Suprapubic skin (tissue), 4 donors: ENCODE results near the gene DTNB. TPM values are rescaled to one million over a fixed set of nuclear protein-coding genes. Genes with fewer than 3 reads are reported as not detected.

Source experiments
- DNase-seq, 2 donors: peaks; one replicate each; pipeline ENCODE4 v3.0.0-alpha.2; 2019; ENCODE audit warnings: low spot score in 2 of 2
- H3K27ac ChIP-seq: fragments of 200-600 bp; sonication (generic); one replicate; pipeline ENCODE4 v1.5.1; 2019
- H3K27me3 ChIP-seq: fragments of 200-600 bp; sonication (generic); one replicate; pipeline ENCODE4 v1.5.1; 2019
- H3K36me3 ChIP-seq: fragments of 200-600 bp; sonication (generic); one replicate; pipeline ENCODE4 v1.5.1; 2019
- H3K4me1 ChIP-seq: fragments of 200-600 bp; sonication (generic); one replicate; pipeline ENCODE4 v1.5.1; 2019
- H3K4me3 ChIP-seq: fragments of 200-600 bp; sonication (generic); one replicate; pipeline ENCODE4 v1.5.1; 2019; ENCODE audit warnings: mild to moderate bottlenecking
- H3K9me3 ChIP-seq: fragments of 200-600 bp; sonication (generic); one replicate; pipeline ENCODE4 v1.5.1; 2019
- CTCF ChIP-seq, 2 donors: fragments of 200-600 bp in 1 of 2; fragments of 450-650 bp in 1 of 2; sonication (generic) in 1 of 2; IDR thresholded peaks; one replicate each; pipeline ENCODE4 v1.5.1; 2016 to 2019; ENCODE audit warnings: antibody characterized with exemption in 2 of 2, mild to moderate bottlenecking in 1 of 2, moderate library complexity in 1 of 2
- EP300 ChIP-seq: sonication (generic); formaldehyde crosslinking; IDR thresholded peaks from one replicate; pipeline ENCODE4 v1.6.1; 2017; ENCODE audit warnings: antibody characterized with exemption
- POLR2A ChIP-seq, 2 donors: fragments of 450-650 bp; IDR thresholded peaks; one replicate each; pipeline ENCODE4 v1.6.1; 2017; ENCODE audit warnings: antibody characterized with exemption in 2 of 2, mild to moderate bottlenecking in 2 of 2, moderate library complexity in 2 of 2
- POLR2AphosphoS5 ChIP-seq, 3 donors: sonication (generic); formaldehyde crosslinking; IDR thresholded peaks; one replicate each; pipeline ENCODE4 v1.6.1; 2017; ENCODE audit warnings: antibody characterized with exemption in 3 of 3
- WGBS: methylation state at CpG from one replicate; pipeline ENCODE4 v1.1.5; 2018; 5-methylcytosine and 5-hydroxymethylcytosine counted together
- total RNA-seq, 4 donors: library from RNA; depleted of rRNA; stranded (reverse); fragments of >200 nt; gene quantifications; one replicate each; pipeline ENCODE4 v1.1.0, GENCODE V29; 2016

Gene DTNB
- total RNA-seq, 4 donors from 2014 or later, result 11.8 to 40.1 (median 24.1) TPM

GRCh38 chr2:25334482-25334881 lies 338.9 kb downstream of the DTNB start:
- 82% methylated on average over 8 of the region's 8 CpGs for WGBS
- Histone ChIP-seq H3K36me3 (no peaks in the 10 kb centered on the region), H3K4me1 (peaks cover 52% of the 10 kb centered on the region), H3K4me3 (no peak overlapping the region), H3K9me3 (no peaks in the 10 kb centered on the region), H3K27ac (no peak overlapping the region), H3K27me3 (no peaks in the 10 kb centered on the region)
- no peak for DNase-seq
- TF ChIP-seq CTCF (IDR thresholded peaks at IDR 0.05) (no peak), POLR2A (IDR thresholded peaks at IDR 0.05) (no peak), POLR2AphosphoS5 (IDR thresholded peaks at IDR 0.05) (no peak), EP300 (no peak)

GRCh38 chr2:25333981-25334380 lies 339.4 kb downstream of the DTNB start:
- 88% methylated on average over 4 of the region's 4 CpGs for WGBS
- no peak for TF ChIP-seq POLR2A (IDR thresholded peaks at IDR 0.05)
- no peak for TF ChIP-seq EP300
- no peak for TF ChIP-seq POLR2AphosphoS5 (IDR thresholded peaks at IDR 0.05)
- Histone ChIP-seq H3K27ac (no peak overlapping the region), H3K27me3 (no peaks in the 10 kb centered on the region), H3K4me3 (no peak overlapping the region), H3K36me3 (no peaks in the 10 kb centered on the region), H3K9me3 (no peaks in the 10 kb centered on the region), H3K4me1 (peaks cover 48% of the 10 kb centered on the region)
- no peak for DNase-seq

GRCh38 chr2:25332571-25332970 lies 340.8 kb downstream of the DTNB start:
- 47% methylated on average over 5 of the region's 9 CpGs for WGBS
- Histone ChIP-seq H3K9me3 (no peaks in the 10 kb centered on the region), H3K4me1 (peaks cover 41% of the 10 kb centered on the region), H3K27ac (no peak overlapping the region), H3K36me3 (no peaks in the 10 kb centered on the region), H3K4me3 (no peak overlapping the region), H3K27me3 (no peaks in the 10 kb centered on the region)
- DNase-seq, result no peak
- no peak for TF ChIP-seq POLR2AphosphoS5 (IDR thresholded peaks at IDR 0.05)
- TF ChIP-seq CTCF (IDR thresholded peaks at IDR 0.05), result no peak
- no peak for TF ChIP-seq POLR2A (IDR thresholded peaks at IDR 0.05)
- TF ChIP-seq EP300, result no peak

- no peaks in the 10 kb centered on the region for H3K36me3 ChIP-seq
- no peak overlapping the region for H3K4me3 ChIP-seq
- H3K9me3 ChIP-seq, result no peaks in the 10 kb centered on the region
- TF ChIP-seq EP300 (no peak), POLR2AphosphoS5 (IDR thresholded peaks at IDR 0.05) (no peak), CTCF (IDR thresholded peaks at IDR 0.05) (no peak), POLR2A (IDR thresholded peaks at IDR 0.05) (no peak)
- peaks cover 37% of the 10 kb centered on the region for H3K4me1 ChIP-seq
- H3K27me3 ChIP-seq, result no peaks in the 10 kb centered on the region
- no peak for DNase-seq
- 82% methylated on average over 22 of the region's 23 CpGs for WGBS
- no peak overlapping the region for H3K27ac ChIP-seq
Measured at GRCh38 chr2:25331686-25332365, 341.6 kb downstream of the DTNB start.

- H3K4me1 ChIP-seq, result peaks cover 32% of the 10 kb centered on the region
- no peak overlapping the region for H3K4me3 ChIP-seq
- no peak for DNase-seq
- H3K27me3 ChIP-seq, result no peaks in the 10 kb centered on the region
- H3K27ac ChIP-seq, result no peak overlapping the region
- H3K36me3 ChIP-seq, result peaks cover 4% of the 10 kb centered on the region
- WGBS, result 88% methylated on average over 4 of the region's 4 CpGs
- no peak for TF ChIP-seq EP300
- TF ChIP-seq POLR2AphosphoS5 (IDR thresholded peaks at IDR 0.05), result no peak
- TF ChIP-seq CTCF (IDR thresholded peaks at IDR 0.05), result no peak
- no peak for TF ChIP-seq POLR2A (IDR thresholded peaks at IDR 0.05)
- peaks cover 6% of the 10 kb centered on the region for H3K9me3 ChIP-seq
Measured at GRCh38 chr2:25330937-25331336, 342.4 kb downstream of the DTNB start.
